HG03045 (cell line): ENCODE measurements around the gene ITPR1.

ENCODE experiments used
- ATAC-seq: cut with Tn5 transposase; IDR thresholded peaks from one replicate; pipeline ENCODE4 v1.9.1; 2021; ENCODE audit warnings: mild to moderate bottlenecking, moderate library complexity; ENCODE audit not compliant: unreplicated experiment

ITPR1 gene

DNA sequence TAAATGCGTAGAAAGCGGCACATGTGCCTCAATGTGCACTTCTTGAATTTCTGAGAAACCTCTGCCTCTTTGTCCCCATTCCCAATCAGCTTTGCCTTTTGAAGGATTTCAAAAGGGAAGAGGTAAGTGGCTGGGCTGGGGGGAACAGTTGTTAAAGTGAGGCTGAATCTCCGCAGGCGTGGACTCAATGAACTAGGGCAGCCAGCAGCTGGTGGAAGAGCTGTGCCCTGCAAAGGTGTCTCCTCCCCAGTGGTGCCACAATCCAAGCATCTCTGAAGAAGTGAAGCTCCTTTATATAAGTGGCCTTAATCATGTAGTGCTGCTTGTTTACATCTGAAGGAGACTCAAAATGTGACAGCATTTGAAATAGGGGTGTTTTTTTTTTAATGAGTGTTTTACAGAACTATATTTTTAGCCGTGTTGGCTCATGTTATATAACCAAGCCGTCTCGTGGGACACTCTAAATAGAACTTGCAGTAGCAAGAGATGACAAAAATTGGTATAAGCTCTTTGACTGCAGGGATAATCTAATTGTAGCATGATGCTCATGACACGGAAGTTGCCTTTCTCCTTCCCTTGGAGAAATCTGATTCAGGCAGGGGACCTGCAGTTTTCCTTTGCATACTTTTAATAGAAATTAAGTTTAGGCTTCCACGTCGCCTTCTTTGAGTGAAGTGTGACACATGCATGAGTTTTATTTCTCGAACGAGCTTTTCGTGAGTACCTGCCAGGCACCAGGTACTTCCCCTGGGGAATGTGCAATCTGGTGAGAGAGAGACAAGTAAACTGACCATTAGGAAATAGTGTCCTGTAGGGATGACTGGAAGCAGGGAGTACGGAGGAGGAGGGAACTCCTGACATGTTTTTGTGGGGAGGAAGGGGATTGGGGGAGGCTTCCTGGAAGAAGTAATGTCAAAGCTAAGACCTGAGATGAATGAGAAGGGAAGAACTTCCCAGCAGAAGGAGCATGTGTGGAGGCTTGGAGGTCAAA is 306.4 kb downstream of the ITPR1 start:
- ATAC-seq = no peak

DNA sequence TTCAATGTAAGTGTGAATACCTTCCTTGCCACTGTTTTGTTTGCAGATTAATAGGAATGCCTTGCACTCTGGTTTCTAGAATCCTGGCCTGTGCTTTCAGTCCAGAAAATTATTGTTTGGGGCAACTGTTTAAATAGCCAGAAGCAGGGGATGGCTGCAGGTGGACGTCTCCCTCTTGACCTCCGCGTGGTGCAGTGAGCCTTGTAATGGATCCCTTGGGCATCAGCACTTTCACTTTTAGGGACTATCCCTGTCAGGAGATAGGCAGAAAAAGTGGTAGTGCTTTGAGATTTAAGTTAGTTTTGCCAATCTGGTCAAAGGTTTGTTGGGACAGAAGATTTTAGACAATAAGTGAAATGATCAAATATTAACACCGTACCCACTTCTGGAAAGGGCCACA is 307.4 kb downstream of the ITPR1 start:
- no peak for ATAC-seq

DNA sequence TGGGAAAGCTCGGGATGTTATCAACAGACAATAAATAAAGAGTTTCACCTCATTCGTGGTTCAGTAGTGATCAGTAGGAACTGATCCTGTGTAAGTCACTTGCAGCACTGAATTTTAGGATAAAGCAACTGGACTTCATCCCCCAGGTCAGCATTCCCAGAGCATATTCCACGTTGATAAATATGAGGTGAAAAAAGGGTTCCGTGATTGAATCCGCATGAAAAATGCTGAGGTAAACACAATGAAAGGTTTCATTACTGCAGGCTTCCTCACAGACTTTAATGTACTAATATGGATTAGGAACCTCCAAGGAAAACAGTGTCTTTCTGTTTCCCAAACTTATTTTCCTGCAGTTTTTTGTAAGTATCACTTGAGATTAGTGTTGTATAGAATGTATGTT is 308.7 kb downstream of the ITPR1 start:
- no peak for ATAC-seq

DNA sequence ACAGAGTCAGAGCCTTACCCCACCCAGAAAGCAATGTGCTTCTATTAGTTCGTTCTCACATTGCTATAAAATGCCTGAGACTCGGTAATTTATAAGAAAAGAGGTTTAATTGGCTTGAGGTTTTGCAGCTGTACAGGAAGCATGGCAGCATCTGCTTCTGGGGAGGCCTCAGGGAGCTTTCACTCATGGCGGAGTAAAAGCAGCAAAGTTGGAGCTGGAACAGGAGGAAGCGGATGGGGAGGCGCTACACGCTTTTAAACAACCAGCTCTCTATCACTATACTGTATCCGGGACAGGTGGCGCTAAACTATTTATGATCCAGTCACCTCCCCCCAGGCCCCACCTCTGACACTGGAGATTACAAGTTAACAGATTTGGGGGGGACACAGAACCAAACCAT is 309.8 kb downstream of the ITPR1 start:
- no peak for ATAC-seq

DNA sequence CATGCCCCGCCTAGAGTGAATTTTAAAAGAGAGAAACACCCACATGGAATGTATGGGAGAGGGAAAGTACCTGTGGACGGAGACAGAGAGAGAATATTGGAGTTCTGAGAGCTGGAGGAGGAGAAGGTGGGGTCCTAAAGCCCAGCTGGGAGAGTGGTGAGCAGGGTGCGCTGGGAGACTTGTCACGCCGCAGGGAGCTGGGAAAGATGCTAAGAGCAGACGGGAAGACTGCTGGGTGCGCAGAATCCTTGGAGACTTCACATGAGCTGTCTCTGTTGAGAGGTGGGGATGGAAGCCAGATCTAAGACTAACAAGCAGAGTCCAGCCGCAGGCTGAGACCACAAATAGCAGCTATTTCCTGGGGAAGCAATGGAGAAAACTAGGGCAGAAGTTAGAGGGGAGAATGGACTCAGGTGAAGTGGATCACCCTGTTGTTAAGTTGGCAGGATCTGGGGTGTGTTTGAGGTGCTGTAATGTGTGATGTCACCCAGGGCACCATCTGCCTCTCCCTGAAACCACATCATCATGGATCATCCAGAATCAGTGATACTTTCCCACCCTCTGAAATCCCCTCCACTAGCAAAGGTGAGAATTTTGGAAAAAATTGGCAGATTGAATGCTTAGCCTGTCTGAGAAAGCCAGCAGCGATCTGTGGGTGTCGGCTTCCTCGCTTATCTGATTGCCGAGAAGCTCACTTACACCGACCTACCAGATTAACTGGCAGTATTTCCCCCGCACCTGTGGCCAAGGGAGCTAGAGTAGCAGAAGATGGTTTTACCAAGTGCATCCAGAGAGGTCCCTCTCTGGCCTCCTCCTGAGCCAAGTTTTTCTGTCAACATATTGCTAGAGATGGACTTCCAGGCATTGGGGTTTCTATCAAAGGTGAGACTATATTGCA is 311.3 kb downstream of the ITPR1 start:
- no peak for ATAC-seq

DNA sequence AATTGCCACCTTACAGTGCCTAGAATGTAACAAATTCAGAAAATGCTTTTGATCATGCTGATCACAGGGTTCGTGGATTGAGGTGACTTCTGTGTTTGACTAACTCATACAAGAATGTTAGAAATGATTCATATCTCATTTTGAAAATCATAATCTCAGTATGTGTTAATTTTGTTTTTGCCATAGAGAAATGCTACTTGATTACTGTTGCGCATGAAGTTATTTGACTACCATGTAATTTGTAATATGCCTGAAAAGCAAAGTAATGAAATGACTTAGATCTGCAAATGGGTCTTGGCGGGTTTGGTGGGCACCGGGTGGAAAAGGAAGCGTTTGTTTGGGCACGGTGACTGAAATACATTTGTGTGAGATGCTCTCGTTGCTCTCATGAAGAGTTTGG is 312.5 kb downstream of the ITPR1 start:
- ATAC-seq = no peak

DNA sequence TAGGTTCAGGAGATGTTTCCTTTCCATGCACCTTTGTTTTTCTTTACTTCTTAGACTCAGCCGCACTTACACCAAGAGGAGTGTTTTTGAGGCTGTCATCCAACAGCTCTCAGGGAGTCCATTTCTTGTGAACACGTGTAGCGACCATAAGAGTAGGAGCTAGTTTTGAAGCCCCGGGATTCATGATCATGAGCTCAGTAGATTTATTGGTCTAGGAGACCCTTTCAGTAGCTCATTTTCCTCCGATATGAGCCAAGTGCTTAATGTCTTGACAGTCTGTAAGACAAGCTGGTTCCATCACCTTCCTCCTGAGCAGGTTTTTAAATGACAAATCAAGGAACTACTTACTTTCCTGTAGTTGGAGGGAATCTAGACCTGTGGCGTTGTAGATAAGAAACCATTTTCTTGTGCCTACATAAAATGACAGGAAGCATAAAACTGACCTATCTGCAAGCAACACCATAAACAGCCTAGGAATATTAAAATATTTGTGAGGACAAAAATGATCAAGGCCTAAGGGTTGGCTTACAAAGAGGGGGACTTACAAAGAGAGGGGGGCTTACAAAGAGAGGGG is 313.5 kb downstream of the ITPR1 start:
- ATAC-seq = no peak

DNA sequence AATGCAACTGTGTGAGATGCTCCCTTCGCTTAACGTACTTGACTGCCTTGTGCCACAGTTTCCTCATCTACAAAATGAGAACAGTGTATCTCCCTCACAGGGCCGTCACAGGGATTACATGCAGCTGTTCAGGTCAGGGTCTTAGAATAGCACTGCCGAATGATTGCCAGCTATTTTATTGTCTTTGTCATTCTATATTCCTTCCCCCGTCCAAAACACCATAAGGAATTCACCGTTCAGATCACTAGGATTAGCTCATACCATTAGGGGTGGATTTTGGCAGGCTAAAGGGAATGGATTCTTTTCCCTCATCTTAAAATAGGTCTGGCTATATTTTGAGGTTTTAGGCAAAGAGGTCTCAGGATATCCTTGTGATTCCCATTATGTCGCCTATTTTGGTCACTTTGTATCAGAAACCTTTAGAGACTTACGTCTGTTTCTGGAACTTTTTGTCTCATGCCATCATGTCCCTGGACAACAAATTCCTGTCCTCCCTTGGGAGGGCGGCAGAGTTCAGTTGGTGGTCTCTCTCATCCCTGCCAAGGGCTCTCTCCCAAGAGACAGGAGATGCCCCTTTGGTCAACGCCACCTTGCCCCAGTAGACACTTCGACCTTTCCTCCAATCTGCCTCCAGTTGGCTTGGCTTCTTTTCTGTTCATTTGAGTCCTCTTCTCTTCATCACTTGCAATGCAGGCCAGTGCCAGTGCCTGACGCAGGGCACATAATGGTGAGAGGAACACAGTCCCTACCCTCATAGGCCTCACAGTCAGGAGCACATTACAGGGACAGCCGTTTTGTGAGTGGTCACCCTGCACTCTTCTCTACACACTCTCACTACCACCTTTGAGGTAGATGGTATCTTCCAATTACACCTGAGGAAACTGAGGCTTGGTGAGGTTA is 314.5 kb downstream of the ITPR1 start:
- no peak for ATAC-seq

DNA sequence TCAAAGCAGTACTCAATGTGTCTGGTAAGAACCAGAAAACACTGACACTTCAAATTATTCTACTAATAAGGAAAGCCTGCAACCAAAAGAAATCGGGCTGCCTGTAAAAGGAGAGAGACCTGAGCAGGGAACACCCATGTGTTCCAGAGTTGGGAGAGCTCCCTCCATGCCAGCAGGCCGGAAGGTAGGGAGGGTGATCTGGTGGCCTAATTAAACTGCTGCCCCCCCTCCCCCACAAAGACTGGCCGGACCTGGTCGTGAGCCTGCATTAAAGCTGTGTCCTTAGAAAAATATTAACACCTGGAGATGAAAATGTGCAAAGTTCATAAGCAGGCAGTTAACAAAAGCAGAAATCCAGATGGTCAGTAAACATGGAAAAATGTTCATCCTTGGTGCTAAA is 315.5 kb downstream of the ITPR1 start:
- ATAC-seq = no peak

DNA sequence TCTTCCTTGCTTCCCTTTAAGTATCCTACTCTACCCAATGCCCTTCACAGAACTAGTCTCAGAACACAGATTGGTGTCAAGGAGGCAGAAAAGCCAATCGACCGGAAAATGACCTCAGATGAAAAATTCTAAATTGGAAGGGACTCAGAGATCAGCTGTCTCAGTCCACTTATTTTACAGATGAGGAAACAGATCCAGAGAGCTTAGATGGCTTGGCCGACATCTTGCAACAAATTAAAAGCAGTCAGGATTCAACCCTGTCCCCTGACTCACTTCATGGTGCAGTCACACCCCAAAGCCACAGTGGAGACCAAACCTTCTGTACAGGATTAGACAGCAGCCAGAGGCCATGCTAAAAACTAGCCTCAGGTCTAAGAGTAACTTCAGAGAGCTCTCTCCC is 316.8 kb downstream of the ITPR1 start:
- ATAC-seq = no peak

- no peak for ATAC-seq
Observed at GRCh38 chr3:4812591-4812990, 319.4 kb downstream of the ITPR1 start.

- ATAC-seq = no peak
Observed at GRCh38 chr3:4813909-4814304, 320.8 kb downstream of the ITPR1 start.

GRCh38 chr3:4814305-4814903 is 321.3 kb downstream of the ITPR1 start:
- no peak for ATAC-seq

DNA sequence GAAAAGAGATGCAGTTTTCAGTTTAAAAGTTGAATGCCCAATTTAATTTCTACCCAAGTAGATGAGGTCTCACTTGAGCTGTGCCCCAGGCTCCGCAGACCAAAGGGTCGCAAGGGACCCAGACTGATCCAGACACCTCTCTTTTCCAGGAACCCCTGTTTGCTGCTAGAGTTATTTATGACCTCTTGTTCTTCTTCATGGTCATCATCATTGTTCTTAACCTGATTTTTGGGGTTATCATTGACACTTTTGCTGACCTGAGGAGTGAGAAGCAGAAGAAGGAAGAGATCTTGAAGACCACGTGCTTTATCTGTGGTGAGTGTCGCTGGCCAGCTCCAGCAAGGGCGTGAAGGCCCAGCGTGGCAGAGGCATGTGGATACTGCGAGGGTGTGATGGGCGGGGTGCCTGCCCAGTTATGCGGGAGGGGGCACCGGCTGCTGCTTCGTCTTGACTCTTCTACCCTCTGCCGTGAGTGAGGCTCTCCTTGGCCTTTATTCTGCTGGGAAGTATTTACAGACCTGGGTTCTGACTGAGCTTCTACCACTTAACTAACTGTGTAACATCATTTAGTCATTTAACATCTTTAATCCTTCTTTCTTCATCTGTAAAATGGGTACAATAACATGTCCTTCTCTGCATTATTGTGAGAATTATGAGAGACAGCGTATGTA is 321.9 kb downstream of the ITPR1 start:
- no peak for ATAC-seq

- no peak for ATAC-seq
Observed at GRCh38 chr3:4816306-4816705, 323.2 kb downstream of the ITPR1 start.

DNA sequence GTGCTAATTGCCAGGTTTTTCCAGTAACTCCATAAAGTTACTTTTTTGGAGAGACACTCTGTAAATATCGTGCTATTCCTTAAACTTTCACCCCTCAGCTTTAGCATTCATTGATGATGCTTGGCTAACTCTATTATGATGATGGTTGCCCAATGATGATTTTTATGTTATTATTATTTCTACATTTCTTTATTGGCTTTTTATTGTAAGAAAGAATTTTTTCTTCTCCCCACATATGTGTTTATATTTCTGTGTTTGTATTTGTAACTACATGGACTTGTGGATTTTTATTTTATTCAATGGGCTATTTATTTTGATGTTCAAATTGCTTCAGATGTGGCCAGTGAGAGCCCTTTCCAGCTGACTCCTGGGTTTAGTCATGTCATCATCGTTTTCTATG is 323.6 kb downstream of the ITPR1 start:
- ATAC-seq = no peak

DNA sequence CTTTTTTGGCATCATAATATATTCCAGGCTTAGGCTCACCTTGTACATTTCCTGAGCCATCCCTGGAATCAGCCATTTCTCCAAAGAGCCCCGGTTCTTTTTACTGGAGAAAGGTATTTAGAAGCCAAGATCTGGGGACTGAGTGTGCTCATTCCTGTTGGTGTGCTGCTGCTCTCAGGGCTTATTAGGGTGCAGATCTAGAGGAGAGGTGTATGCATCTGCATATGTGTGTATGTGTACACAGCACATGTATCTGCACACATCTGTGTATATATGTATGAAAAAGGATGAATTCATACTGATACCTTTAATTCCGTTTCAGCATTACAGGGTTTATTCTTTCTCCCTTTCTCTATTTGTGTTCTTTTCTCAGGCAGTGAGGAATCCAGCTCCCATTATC is 324.0 kb downstream of the ITPR1 start:
- no peak for ATAC-seq

GRCh38 chr3:4818164-4818563 is 325.0 kb downstream of the ITPR1 start:
- no peak for ATAC-seq

GRCh38 chr3:4818986-4819693 is 326.0 kb downstream of the ITPR1 start:
- no peak for ATAC-seq
